ENCODE measurements around the gene MYMK.

Gene MYMK

GRCh38 chr9:133474853-133475252, 49.9 kb downstream of the MYMK start:
- TF ChIP-seq CTCF (conservative IDR thresholded peaks at IDR 0.05; ENCODE audit: low read depth, low read length) = no peak

DNA sequence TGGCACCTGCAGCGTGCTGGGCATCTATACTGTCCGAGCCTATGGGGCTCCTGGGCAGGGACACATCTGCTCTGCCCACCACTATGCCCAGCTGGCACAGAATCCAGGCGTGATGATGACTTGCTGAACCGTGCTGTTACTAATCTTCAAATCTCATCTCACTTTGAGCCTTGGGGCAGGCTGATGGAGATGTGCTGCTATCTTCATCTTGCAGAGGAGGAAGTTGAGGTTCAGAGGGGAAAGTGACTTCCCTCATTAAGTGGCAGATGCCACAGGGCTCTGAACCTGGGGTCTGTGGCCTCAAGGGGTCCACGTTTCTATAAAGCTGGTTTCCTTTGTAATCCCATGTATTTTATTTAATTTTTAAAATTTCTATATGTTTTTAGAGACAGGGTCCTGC, 50.5 kb downstream of the MYMK start:
- no peak for TF ChIP-seq CTCF (conservative IDR thresholded peaks at IDR 0.05; ENCODE audit: low read depth, low read length)

More at GRCh38 chr9:133474853-133475252, 49.9 kb downstream of the MYMK start:
- DNase-seq (ENCODE audit: low read depth) = no peak
- no peak overlapping the region for H3K4me3 ChIP-seq (ENCODE audit: low read depth, low read length)

GRCh38 chr9:133473743-133474142, 51.0 kb downstream of the MYMK start:
- no peak for DNase-seq (ENCODE audit: low read depth)
- no peak for TF ChIP-seq CTCF (conservative IDR thresholded peaks at IDR 0.05; ENCODE audit: low read depth, low read length)
- no peak overlapping the region for H3K4me3 ChIP-seq (ENCODE audit: low read depth, low read length)

More for the DNA sequence above, 50.5 kb downstream of the MYMK start:
- H3K4me3 ChIP-seq (ENCODE audit: low read depth, low read length) = no peak overlapping the region
- DNase-seq (ENCODE audit: low read depth) = no peak

GRCh38 chr9:133472753-133473378, 51.9 kb downstream of the MYMK start:
- no peak overlapping the region for H3K4me3 ChIP-seq (ENCODE audit: low read depth, low read length)
- TF ChIP-seq CTCF (conservative IDR thresholded peaks at IDR 0.05; ENCODE audit: low read depth, low read length) = no peak
- no peak for DNase-seq (ENCODE audit: low read depth)

GRCh38 chr9:133472277-133472645, 52.5 kb downstream of the MYMK start:
- no peak overlapping the region for H3K4me3 ChIP-seq (ENCODE audit: low read depth, low read length)
- DNase-seq (ENCODE audit: low read depth) = no peak
- no peak for TF ChIP-seq CTCF (conservative IDR thresholded peaks at IDR 0.05; ENCODE audit: low read depth, low read length)

GRCh38 chr9:133471551-133472276, 53.0 kb downstream of the MYMK start:
- TF ChIP-seq CTCF (conservative IDR thresholded peaks at IDR 0.05; ENCODE audit: low read depth, low read length) = no peak
- no peak overlapping the region for H3K4me3 ChIP-seq (ENCODE audit: low read depth, low read length)
- DNase-seq (ENCODE audit: low read depth) = no peak

DNA sequence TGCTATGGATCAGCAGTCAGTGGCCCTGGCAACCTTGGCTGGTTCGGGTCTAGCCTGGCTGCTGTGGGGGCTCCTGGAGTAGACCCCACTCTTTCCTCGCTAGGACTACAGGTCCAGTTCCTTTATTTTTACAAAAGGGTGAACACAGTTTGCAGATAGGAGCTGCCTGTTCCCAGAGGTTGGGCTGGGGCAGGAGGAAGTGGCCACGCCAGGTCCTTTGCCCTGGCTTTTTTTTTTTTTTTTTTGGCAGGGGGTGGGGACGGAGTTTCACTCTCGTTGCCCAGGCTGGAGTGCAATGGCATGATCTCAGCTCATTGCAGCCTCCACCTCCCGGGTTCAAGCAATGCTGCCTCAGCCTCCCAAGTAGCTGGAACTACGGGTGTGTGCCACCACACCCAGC, 53.8 kb downstream of the MYMK start:
- TF ChIP-seq CTCF (conservative IDR thresholded peaks at IDR 0.05; ENCODE audit: low read depth, low read length) = no peak
- no peak overlapping the region for H3K4me3 ChIP-seq (ENCODE audit: low read depth, low read length)
- DNase-seq (ENCODE audit: low read depth) = no peak

Data from choroid plexus epithelial cell (primary cell).